K562 (cell line): ENCODE results near the gene FRMD4B.

Experiments
- CTCF ChIP-seq, 3 experiments: IDR thresholded peaks in 2 of 3; conservative IDR thresholded peaks in 1 of 3; 2 replicates each; pipeline ENCODE4 v1.5.1; 2011 to 2012; ENCODE audit warnings: low read length in 3 of 3, mild to moderate bottlenecking in 3 of 3, control low read depth in 2 of 3, improper control_type of control experiment in 1 of 3, inconsistent platforms in 1 of 3, low read depth in 1 of 3, mixed read lengths in 1 of 3, moderate library complexity in 1 of 3; ENCODE audit not compliant: insufficient read depth in 2 of 3
- FOSL1 ChIP-seq: fragments of 200-800 bp; sonication (Bioruptor generic); conservative IDR thresholded peaks from 2 replicates; pipeline ENCODE4 v1.6.1; 2016; ENCODE audit warnings: missing genetic modification characterization, missing compliant biosample characterization
- RFX5 ChIP-seq: IDR thresholded peaks from 2 replicates; pipeline ENCODE4 v1.6.1; 2011; ENCODE audit warnings: low read depth, mild to moderate bottlenecking, improper control_type of control experiment, low read length
- TBL1XR1 ChIP-seq, 2 experiments: IDR thresholded peaks; 2 replicates each; pipeline ENCODE4 v1.6.1; 2012; ENCODE audit warnings: improper control_type of control experiment in 2 of 2, low read length in 2 of 2, mild to moderate bottlenecking in 1 of 2
- ZNF253 ChIP-seq: fragments of 250-450 bp; sonication (Bioruptor Pico); conservative IDR thresholded peaks from 2 replicates; pipeline ENCODE4 v1.6.1; 2021; ENCODE audit warnings: mild to moderate bottlenecking

- TF ChIP-seq FOSL1 (tag) (no peak), TBL1XR1 (IDR thresholded peaks at IDR 0.05; ENCODE audit: low read length in 2 of 2) (no peak), CTCF (IDR thresholded peaks at IDR 0.05 in 2 of 3, conservative IDR thresholded peaks at IDR 0.05 in 1 of 3; ENCODE audit: insufficient read depth in 2 of 3, low read depth in 1 of 3, low read length in 3 of 3) (no peak), RFX5 (no peak), ZNF253 (CRISPR knock-in tag) (no peak)
Observed at GRCh38 chr3:69390771-69391170, 4.9 kb upstream of the FRMD4B start.
